ENCODE data around the gene MON1B. TPM values are rescaled to one million over a fixed set of nuclear protein-coding genes. Genes with fewer than 3 reads are reported as not detected.

The MON1B gene
- total and polyA plus RNA-seq, 2 of the 8 experiments (the other 6 are each of a cell fraction or from before 2014, with no cell fraction given), result 20.0 to 45.9 TPM

- Histone ChIP-seq H2BK12ac (ENCODE audit: low read depth, low read length) (no peak overlapping the region), H3K18ac (ENCODE audit: extremely low read depth, low read length) (no peak overlapping the region), H3K4me1 (replicated peaks in 1 of 4; ENCODE audit: control insufficient read depth in 3 of 4, insufficient read depth in 4 of 4, low read length in 3 of 4) (peaks cover 0 to 7% (median 1%) of the 10 kb centered on the region in 4 experiments; a peak in 2 of 7 replicates), H3K4ac (replicated peaks; ENCODE audit: insufficient read length, low read depth, low read length) (no peak overlapping the region), H3K4me2 (ENCODE audit: insufficient read depth in 1 of 2, low read depth in 2 of 2, low read length in 2 of 2) (no peak overlapping the region), H4K8ac (ENCODE audit: extremely low read depth, insufficient read depth, low read length) (peak overlapping the region; percentile 58; the same call in 1 of the 2 replicates), H4K91ac (replicated peaks; ENCODE audit: insufficient read length, low read length) (no peak overlapping the region), H4K5ac (ENCODE audit: insufficient read length, low read depth, low read length) (no peak overlapping the region), H2BK15ac (ENCODE audit: low read length) (no peak overlapping the region), H3K27me3 (replicated peaks in 1 of 4; ENCODE audit: control insufficient read depth in 3 of 4, extremely low read depth in 1 of 4, insufficient read depth in 3 of 4, low read length in 3 of 4) (peaks cover 0 to under 1% (median 0%) of the 10 kb centered on the region in 4 experiments; a peak in 1 of 7 replicates), H2BK120ac (replicated peaks; ENCODE audit: low read depth, low read length) (no peak overlapping the region), H3K9me3 (ENCODE audit: insufficient read depth in 2 of 2, low read depth in 1 of 2, low read length in 1 of 2) (no peaks in the 10 kb centered on the region), H3K4me3 (ENCODE audit: extremely low read depth in 1 of 4, insufficient read depth in 2 of 4, low read depth in 3 of 4, low read length in 4 of 4) (no peak overlapping the region), H2AFZ (ENCODE audit: low read length) (no peak overlapping the region), H3K56ac (replicated peaks; ENCODE audit: insufficient read length, low read depth, low read length) (no peak overlapping the region), H3K27ac (ENCODE audit: low read depth, low read length) (no peak overlapping the region), H3K23me2 (ENCODE audit: low read depth, low read length) (peaks cover 10% of the 10 kb centered on the region; the same call in 1 of the 2 replicates), H3K9ac (replicated peaks in 1 of 4; ENCODE audit: extremely low read depth in 1 of 4, low read depth in 3 of 4, low read length in 3 of 4) (no peak overlapping the region), H3K23ac (ENCODE audit: insufficient read length) (no peak overlapping the region), H3K79me2 (ENCODE audit: control insufficient read depth in 1 of 2, insufficient read depth in 2 of 2, low read length in 2 of 2) (peaks cover 0 to 24% of the 10 kb centered on the region in 2 experiments; a peak in 2 of 4 replicates), H3K36me3 (ENCODE audit: control insufficient read depth in 2 of 4, insufficient read depth in 4 of 4, low read length in 3 of 4) (peaks cover 7 to 40% (median 19%) of the 10 kb centered on the region in 4 experiments; a peak in 6 of 8 replicates), H3K79me1 (ENCODE audit: low read depth, low read length) (peaks cover 5% of the 10 kb centered on the region), H3K14ac (ENCODE audit: insufficient read length) (no peak overlapping the region), H4K20me1 (replicated peaks in 1 of 2; ENCODE audit: control insufficient read depth in 1 of 2, insufficient read depth in 2 of 2, low read length in 2 of 2) (peaks cover 3 to 20% of the 10 kb centered on the region in 2 experiments), H2BK5ac (ENCODE audit: low read depth, low read length) (no peak overlapping the region), H2BK20ac (ENCODE audit: low read length) (no peak overlapping the region), H2AK5ac (ENCODE audit: low read depth, low read length) (no peak overlapping the region)
- no peak for FAIRE-seq
- ChIA-PET POLR2A (ENCODE audit: partially characterized antibody) (no interaction called here), CTCF (ENCODE audit: partially characterized antibody) (interaction anchor here (0.9 kb wide), 1 partner anchor 29 kb away, joined by 3 read pairs; no protein-coding TSS in a partner anchor)
- peak in 1 of 2 experiments; percentile 20 for DNase-seq (ENCODE audit: low read depth in 1 of 2, low spot score in 2 of 2)
- WGBS, 2 experiments (ENCODE audit: extremely low coverage in 1 of 2, insufficient coverage in 1 of 2, insufficient read length in 1 of 2, insufficient replicate concordance in 2 of 2, low coverage in 1 of 2, low lambda C conversion rate in 2 of 2, missing lambda C conversion rate in 1 of 2), result 94% methylated on average over 33 of the region's 48 CpGs; no CpG with 5 or more reads in 1 of the 2 experiments
- TF ChIP-seq POU5F1 (IDR thresholded peaks at IDR 0.05; ENCODE audit: low read depth, low read length) (no peak), YY1 (IDR thresholded peaks at IDR 0.05; ENCODE audit: low read depth, low read length) (no peak), SIN3A (conservative IDR thresholded peaks at IDR 0.05 in 1 of 2, IDR thresholded peaks at IDR 0.05 in 1 of 2; ENCODE audit: low read depth in 1 of 2, low read length in 2 of 2) (no peak), TEAD4 (IDR thresholded peaks at IDR 0.05; ENCODE audit: low read depth, low read length) (no peak), SRF (IDR thresholded peaks at IDR 0.05; ENCODE audit: low read depth, low read length) (no peak), SP2 (IDR thresholded peaks at IDR 0.05; ENCODE audit: low read length) (no peak), SP4 (IDR thresholded peaks at IDR 0.05; ENCODE audit: low read length) (no peak)
Observed at GRCh38 chr16:77194295-77195231, 3.6 kb downstream of the MON1B start.
